Mucosa of stomach (tissue), 1 donor: ENCODE measurements around the gene XDH.

Experiments used
- H3K27me3 ChIP-seq: one replicate; pipeline ENCODE4 v1.7.0; 2013; ENCODE audit warnings: mild to moderate bottlenecking, low read length; ENCODE audit not compliant: control insufficient read depth, insufficient read depth
- H3K36me3 ChIP-seq: one replicate; pipeline ENCODE4 v1.7.0; 2013; ENCODE audit warnings: low read length; ENCODE audit not compliant: control insufficient read depth, insufficient read depth
- H3K4me1 ChIP-seq: one replicate; pipeline ENCODE4 v1.7.0; 2013; ENCODE audit warnings: mild to moderate bottlenecking, low read length; ENCODE audit not compliant: control insufficient read depth, insufficient read depth
- H3K4me3 ChIP-seq: one replicate; pipeline ENCODE4 v1.7.0; 2013; ENCODE audit warnings: low read length
- H3K9ac ChIP-seq: one replicate; pipeline ENCODE4 v1.7.0; 2013; ENCODE audit warnings: mild to moderate bottlenecking, low read length, moderate library complexity
- H3K9me3 ChIP-seq: one replicate; pipeline ENCODE4 v1.7.0; 2013; ENCODE audit warnings: mild to moderate bottlenecking, low read length, moderate library complexity; ENCODE audit not compliant: control insufficient read depth
- donor health status: Pancreatic carcinoma.

Gene XDH

DNA sequence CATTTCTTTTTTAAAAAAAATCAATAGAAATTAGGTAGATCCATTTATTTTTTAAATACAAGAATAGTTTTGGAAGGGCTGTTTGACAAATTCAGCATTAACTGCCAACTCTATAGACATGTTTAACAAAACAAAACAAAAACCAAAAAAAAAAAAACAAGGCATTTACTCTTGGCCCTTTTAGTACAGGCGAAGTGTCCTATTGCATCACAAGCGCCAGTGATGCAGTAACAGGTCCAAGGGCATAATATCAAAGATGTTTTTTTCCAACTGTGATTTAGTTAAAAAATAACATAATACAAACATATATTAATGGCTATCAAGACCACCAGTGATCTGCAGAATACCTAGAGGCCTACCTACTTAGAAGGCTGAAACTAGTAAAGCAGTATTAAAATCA lies 55.3 kb downstream of the XDH start:
- Histone ChIP-seq H3K27me3 (no peaks in the 10 kb centered on the region), H3K9ac (no peak overlapping the region), H3K4me1 (no peaks in the 10 kb centered on the region), H3K9me3 (no peaks in the 10 kb centered on the region), H3K36me3 (no peaks in the 10 kb centered on the region), H3K4me3 (no peak overlapping the region)

DNA sequence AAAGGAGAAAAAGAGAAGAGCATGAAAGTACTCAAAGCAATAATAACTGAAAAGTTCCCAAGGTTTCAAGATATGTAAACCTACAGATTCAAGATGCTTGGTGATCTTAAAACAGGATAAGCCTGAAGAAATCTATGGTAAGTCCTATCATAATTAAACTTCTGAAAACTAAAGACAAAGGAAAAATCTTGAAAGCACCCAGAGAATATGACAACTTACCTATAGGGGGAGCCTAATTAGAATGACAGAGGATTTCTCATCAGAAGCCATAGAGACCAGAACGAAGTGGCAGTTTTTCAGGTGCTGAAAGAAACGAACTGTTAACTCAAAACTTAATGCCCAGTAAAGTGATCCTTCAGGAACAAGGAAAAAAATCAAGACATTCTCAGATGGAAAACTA lies 59.7 kb downstream of the XDH start:
- H3K36me3 ChIP-seq: no peaks in the 10 kb centered on the region
- H3K4me1 ChIP-seq: no peaks in the 10 kb centered on the region
- H3K9ac ChIP-seq: no peak overlapping the region
- H3K9me3 ChIP-seq: no peaks in the 10 kb centered on the region
- no peak overlapping the region for H3K4me3 ChIP-seq
- H3K27me3 ChIP-seq: no peaks in the 10 kb centered on the region

GRCh38 chr2:31353179-31353578 lies 61.4 kb downstream of the XDH start:
- Histone ChIP-seq H3K36me3 (no peaks in the 10 kb centered on the region), H3K9ac (no peak overlapping the region), H3K27me3 (no peaks in the 10 kb centered on the region), H3K4me3 (no peak overlapping the region), H3K4me1 (no peaks in the 10 kb centered on the region), H3K9me3 (no peaks in the 10 kb centered on the region)

DNA sequence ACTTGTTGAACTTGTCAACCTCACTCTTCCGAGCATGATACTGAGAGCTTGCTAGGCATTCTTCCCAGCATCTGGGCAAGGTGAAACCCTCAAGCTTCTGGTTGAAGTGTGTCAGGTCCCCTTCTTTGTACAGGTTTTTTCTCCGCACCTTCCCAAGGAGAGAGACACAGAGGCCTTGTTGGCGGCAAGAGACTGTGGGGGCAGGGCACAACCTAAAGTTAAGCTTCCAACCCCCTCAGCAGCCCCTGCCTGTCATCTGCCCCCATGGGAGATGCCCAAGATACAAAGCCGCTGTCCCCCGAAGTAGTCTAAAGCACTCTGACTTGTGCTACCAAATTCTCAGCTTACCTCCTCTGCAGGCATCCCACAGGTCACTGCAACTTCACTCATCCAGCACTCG lies 64.9 kb downstream of the XDH start:
- Histone ChIP-seq H3K9me3 (no peaks in the 10 kb centered on the region), H3K4me1 (no peaks in the 10 kb centered on the region), H3K9ac (no peak overlapping the region), H3K4me3 (no peak overlapping the region), H3K27me3 (no peaks in the 10 kb centered on the region), H3K36me3 (no peaks in the 10 kb centered on the region)

GRCh38 chr2:31349160-31349559 lies 65.4 kb downstream of the XDH start:
- Histone ChIP-seq H3K4me3 (no peak overlapping the region), H3K36me3 (no peaks in the 10 kb centered on the region), H3K27me3 (no peaks in the 10 kb centered on the region), H3K4me1 (no peaks in the 10 kb centered on the region), H3K9ac (no peak overlapping the region), H3K9me3 (no peaks in the 10 kb centered on the region)

- Histone ChIP-seq H3K9me3 (no peaks in the 10 kb centered on the region), H3K4me1 (no peaks in the 10 kb centered on the region), H3K9ac (no peak overlapping the region), H3K36me3 (no peaks in the 10 kb centered on the region), H3K4me3 (no peak overlapping the region), H3K27me3 (no peaks in the 10 kb centered on the region)
These were observed 65.9 kb downstream of the XDH start for GRCh38 chr2:31348618-31349017.

- Histone ChIP-seq H3K4me1 (no peaks in the 10 kb centered on the region), H3K9ac (no peak overlapping the region), H3K9me3 (no peaks in the 10 kb centered on the region), H3K36me3 (no peaks in the 10 kb centered on the region), H3K4me3 (no peak overlapping the region), H3K27me3 (no peaks in the 10 kb centered on the region)
These were observed 66.8 kb downstream of the XDH start for GRCh38 chr2:31347750-31348149.

DNA sequence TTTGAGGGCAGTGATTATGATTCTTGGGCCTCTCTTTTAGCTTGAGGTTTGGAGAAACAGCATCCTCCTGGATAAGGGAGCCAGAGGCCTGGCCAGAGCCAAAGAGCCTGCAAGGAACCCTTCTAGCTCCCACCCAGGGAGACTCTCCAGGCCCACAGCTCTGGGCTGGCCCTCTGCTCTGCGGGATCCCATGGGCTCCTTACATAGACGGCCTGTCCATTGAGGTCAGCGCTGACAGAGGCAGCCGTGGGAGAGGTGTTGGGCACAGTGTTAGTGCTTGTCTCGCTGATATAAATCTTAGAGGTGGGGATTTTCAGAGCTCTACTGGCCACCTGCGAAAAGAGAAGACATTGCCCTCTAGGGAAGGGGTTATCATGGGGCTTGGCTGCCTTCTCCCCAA lies 67.2 kb downstream of the XDH start:
- Histone ChIP-seq H3K9me3 (no peaks in the 10 kb centered on the region), H3K36me3 (no peaks in the 10 kb centered on the region), H3K27me3 (no peaks in the 10 kb centered on the region), H3K4me3 (no peak overlapping the region), H3K4me1 (no peaks in the 10 kb centered on the region), H3K9ac (no peak overlapping the region)

DNA sequence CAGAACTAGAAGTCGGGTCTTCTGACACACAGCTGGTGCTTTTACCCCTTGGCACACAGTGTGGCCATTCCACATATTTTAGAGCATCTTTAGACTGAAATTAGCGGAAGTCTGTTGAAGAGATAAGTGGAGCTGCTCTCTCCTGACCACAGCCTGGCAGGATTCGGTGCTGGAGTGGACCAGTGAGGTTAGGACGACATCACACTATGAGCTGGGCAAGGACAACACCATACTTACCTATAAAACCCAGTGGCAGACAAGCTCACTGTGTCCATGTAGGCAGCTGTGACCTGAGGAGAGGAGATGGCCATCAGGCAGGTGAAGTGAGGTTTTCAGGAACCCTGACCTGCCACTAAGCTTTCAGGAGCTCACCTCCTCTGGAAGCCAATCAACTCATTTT lies 70.1 kb downstream of the XDH start:
- no peaks in the 10 kb centered on the region for H3K4me1 ChIP-seq
- H3K9me3 ChIP-seq: no peaks in the 10 kb centered on the region
- no peak overlapping the region for H3K9ac ChIP-seq
- no peaks in the 10 kb centered on the region for H3K27me3 ChIP-seq
- H3K36me3 ChIP-seq: no peaks in the 10 kb centered on the region
- H3K4me3 ChIP-seq: no peak overlapping the region

GRCh38 chr2:31341351-31341750 lies 73.2 kb downstream of the XDH start:
- Histone ChIP-seq H3K9ac (no peak overlapping the region), H3K36me3 (no peaks in the 10 kb centered on the region), H3K9me3 (no peaks in the 10 kb centered on the region), H3K4me3 (no peak overlapping the region), H3K4me1 (no peaks in the 10 kb centered on the region), H3K27me3 (no peaks in the 10 kb centered on the region)

DNA sequence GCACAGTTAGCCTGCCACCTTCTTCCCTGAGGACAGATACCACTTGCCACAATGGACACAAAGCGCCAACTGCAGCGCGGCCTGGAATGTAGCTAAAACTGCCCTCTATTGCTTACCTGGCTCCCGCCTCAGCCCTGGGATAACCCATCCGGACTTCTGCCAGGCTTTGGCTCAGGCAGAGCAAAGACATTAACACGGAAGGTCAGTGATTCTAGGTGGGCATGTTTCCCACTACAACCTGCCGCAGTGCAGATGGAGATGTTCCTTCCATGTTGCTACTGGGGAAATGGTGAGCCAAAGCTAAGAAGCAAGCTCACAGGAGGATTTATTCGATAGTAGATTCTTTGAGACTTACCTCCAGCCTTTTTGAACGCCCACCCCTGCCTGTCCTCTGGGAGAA lies 74.8 kb downstream of the XDH start:
- H3K9me3 ChIP-seq: no peaks in the 10 kb centered on the region
- H3K27me3 ChIP-seq: no peaks in the 10 kb centered on the region
- H3K4me1 ChIP-seq: no peaks in the 10 kb centered on the region
- H3K4me3 ChIP-seq: no peak overlapping the region
- H3K9ac ChIP-seq: no peak overlapping the region
- no peaks in the 10 kb centered on the region for H3K36me3 ChIP-seq

GRCh38 chr2:31337860-31338259 lies 76.7 kb downstream of the XDH start:
- Histone ChIP-seq H3K36me3 (no peaks in the 10 kb centered on the region), H3K9ac (no peak overlapping the region), H3K4me1 (no peaks in the 10 kb centered on the region), H3K9me3 (no peaks in the 10 kb centered on the region), H3K27me3 (no peaks in the 10 kb centered on the region), H3K4me3 (no peak overlapping the region)

- Histone ChIP-seq H3K4me3 (no peak overlapping the region), H3K36me3 (no peaks in the 10 kb centered on the region), H3K9me3 (no peaks in the 10 kb centered on the region), H3K27me3 (no peaks in the 10 kb centered on the region), H3K9ac (no peak overlapping the region), H3K4me1 (no peaks in the 10 kb centered on the region)
These were observed 77.3 kb downstream of the XDH start for GRCh38 chr2:31337197-31337596.
